ENCODE results near the gene OR6C76. TPM values are rescaled to one million over a fixed set of nuclear protein-coding genes. Genes with fewer than 3 reads are reported as not detected.

OR6C76 gene
- total RNA-seq (not detected), polyA plus RNA-seq (not detected)

DNA sequence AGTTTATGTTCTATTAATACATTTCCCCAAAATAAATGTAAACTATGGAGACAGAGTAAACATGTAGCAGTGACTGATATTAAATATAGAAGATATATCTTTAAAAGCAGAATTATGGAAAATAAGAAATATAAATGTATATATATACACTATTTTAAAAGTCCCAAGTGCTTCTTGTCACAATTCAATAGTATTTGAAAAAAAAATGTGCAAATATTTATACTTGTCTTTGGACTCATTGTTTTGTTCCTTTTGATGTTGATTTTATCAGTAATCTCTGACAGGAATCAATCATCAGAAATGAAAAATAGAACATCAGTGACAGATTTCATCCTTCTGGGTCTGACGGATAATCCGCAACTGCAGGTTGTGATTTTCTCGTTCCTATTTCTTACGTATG lies at the start of gene OR6C76:
TSS of gene OR6C76 (plus strand) at position 301 of the 400 bp plus-strand sequence. CDS start at position 301, 0 bp downstream.
- no peaks in the 10 kb centered on the region for H3K9me3 ChIP-seq (ENCODE audit: control insufficient read depth in 4 of 4, low read length in 3 of 4)
- 90% methylated on average over 4 of the region's 4 CpGs for WGBS
- no peak within 1 kb of the TSS for H3K9ac ChIP-seq (ENCODE audit: low read depth in 1 of 2, low read length in 2 of 2)
- H3K27me3 ChIP-seq (ENCODE audit: control insufficient read depth in 4 of 4, insufficient read depth in 4 of 4, low read length in 3 of 4), result peaks cover 0 to 4% (median 0%) of the 10 kb centered on the region in 4 donors
- TF ChIP-seq NR2F2 (IDR thresholded peaks at IDR 0.05) (no peak), HNF4G (IDR thresholded peaks at IDR 0.05) (no peak), GABPA (IDR thresholded peaks at IDR 0.05 in 1 of 2, conservative IDR thresholded peaks at IDR 0.05 in 1 of 2) (no peak), FOXA1 (IDR thresholded peaks at IDR 0.05) (no peak), SP1 (IDR thresholded peaks at IDR 0.05) (no peak), RAD21 (IDR thresholded peaks at IDR 0.05) (no peak), HNF4A (conservative IDR thresholded peaks at IDR 0.05) (no peak), JUND (IDR thresholded peaks at IDR 0.05) (no peak), RXRA (IDR thresholded peaks at IDR 0.05) (no peak), FOXA2 (IDR thresholded peaks at IDR 0.05) (no peak), EGR1 (IDR thresholded peaks at IDR 0.05; ENCODE audit: low read depth in 2 of 2) (no peak), TAF1 (conservative IDR thresholded peaks at IDR 0.05) (no peak), YY1 (IDR thresholded peaks at IDR 0.05) (no peak)
- TF ChIP-seq, protein P1, sequence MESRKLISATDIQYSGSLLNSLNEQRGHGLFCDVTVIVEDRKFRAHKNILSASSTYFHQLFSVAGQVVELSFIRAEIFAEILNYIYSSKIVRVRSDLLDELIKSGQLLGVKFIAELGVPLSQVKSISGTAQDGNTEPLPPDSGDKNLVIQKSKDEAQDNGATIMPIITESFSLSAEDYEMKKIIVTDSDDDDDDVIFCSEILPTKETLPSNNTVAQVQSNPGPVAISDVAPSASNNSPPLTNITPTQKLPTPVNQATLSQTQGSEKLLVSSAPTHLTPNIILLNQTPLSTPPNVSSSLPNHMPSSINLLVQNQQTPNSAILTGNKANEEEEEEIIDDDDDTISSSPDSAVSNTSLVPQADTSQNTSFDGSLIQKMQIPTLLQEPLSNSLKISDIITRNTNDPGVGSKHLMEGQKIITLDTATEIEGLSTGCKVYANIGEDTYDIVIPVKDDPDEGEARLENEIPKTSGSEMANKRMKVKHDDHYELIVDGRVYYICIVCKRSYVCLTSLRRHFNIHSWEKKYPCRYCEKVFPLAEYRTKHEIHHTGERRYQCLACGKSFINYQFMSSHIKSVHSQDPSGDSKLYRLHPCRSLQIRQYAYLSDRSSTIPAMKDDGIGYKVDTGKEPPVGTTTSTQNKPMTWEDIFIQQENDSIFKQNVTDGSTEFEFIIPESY (IDR thresholded peaks at IDR 0.05), result no peak
- TF ChIP-seq, protein P2, sequence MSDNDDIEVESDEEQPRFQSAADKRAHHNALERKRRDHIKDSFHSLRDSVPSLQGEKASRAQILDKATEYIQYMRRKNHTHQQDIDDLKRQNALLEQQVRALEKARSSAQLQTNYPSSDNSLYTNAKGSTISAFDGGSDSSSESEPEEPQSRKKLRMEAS (IDR thresholded peaks at IDR 0.05), result no peak
- TF ChIP-seq, protein P3, sequence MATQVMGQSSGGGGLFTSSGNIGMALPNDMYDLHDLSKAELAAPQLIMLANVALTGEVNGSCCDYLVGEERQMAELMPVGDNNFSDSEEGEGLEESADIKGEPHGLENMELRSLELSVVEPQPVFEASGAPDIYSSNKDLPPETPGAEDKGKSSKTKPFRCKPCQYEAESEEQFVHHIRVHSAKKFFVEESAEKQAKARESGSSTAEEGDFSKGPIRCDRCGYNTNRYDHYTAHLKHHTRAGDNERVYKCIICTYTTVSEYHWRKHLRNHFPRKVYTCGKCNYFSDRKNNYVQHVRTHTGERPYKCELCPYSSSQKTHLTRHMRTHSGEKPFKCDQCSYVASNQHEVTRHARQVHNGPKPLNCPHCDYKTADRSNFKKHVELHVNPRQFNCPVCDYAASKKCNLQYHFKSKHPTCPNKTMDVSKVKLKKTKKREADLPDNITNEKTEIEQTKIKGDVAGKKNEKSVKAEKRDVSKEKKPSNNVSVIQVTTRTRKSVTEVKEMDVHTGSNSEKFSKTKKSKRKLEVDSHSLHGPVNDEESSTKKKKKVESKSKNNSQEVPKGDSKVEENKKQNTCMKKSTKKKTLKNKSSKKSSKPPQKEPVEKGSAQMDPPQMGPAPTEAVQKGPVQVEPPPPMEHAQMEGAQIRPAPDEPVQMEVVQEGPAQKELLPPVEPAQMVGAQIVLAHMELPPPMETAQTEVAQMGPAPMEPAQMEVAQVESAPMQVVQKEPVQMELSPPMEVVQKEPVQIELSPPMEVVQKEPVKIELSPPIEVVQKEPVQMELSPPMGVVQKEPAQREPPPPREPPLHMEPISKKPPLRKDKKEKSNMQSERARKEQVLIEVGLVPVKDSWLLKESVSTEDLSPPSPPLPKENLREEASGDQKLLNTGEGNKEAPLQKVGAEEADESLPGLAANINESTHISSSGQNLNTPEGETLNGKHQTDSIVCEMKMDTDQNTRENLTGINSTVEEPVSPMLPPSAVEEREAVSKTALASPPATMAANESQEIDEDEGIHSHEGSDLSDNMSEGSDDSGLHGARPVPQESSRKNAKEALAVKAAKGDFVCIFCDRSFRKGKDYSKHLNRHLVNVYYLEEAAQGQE (IDR thresholded peaks at IDR 0.05), result no peak
- TF ChIP-seq, protein P4, sequence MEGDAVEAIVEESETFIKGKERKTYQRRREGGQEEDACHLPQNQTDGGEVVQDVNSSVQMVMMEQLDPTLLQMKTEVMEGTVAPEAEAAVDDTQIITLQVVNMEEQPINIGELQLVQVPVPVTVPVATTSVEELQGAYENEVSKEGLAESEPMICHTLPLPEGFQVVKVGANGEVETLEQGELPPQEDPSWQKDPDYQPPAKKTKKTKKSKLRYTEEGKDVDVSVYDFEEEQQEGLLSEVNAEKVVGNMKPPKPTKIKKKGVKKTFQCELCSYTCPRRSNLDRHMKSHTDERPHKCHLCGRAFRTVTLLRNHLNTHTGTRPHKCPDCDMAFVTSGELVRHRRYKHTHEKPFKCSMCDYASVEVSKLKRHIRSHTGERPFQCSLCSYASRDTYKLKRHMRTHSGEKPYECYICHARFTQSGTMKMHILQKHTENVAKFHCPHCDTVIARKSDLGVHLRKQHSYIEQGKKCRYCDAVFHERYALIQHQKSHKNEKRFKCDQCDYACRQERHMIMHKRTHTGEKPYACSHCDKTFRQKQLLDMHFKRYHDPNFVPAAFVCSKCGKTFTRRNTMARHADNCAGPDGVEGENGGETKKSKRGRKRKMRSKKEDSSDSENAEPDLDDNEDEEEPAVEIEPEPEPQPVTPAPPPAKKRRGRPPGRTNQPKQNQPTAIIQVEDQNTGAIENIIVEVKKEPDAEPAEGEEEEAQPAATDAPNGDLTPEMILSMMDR (IDR thresholded peaks at IDR 0.05; ENCODE audit: low read depth, low read length, missing input control), result no peak
- no peaks in the 10 kb centered on the region for H3K4me1 ChIP-seq (ENCODE audit: control insufficient read depth in 4 of 4, insufficient read depth in 4 of 4, low read length in 3 of 4)
- H3K36me3 ChIP-seq (ENCODE audit: control insufficient read depth in 4 of 4, insufficient read depth in 3 of 4, low read depth in 1 of 4, low read length in 3 of 4), result no peaks in the 10 kb centered on the region
- no peak for DNase-seq (ENCODE audit: low spot score)
- no peak within 1 kb of the TSS for H3K4me3 ChIP-seq (ENCODE audit: low read depth in 1 of 3, low read length in 3 of 3)
- no peak within 1 kb of the TSS for H3K27ac ChIP-seq (ENCODE audit: low read depth in 1 of 2, low read length in 2 of 2)

DNA sequence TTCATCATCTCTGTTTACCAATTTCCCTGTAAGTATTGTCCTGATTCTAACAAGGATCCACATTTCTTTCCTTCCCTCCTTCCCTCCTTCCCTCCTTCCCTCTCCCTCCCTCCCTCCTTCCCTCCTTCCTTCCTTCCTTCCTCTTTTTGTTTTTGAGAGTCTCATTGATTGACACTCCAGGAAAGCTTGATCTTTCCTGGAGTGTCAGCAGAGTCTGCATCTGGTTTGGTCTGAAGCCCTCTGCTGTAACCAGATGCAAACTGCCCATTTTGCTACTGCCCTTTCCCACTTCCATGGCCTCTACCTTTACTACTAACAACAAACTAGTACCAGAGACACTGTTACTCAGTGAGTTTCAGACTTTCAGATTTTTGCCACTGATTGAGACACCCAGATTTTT lies 40.2 kb upstream of the OR6C76 start:
- Histone ChIP-seq H3K9me3 (ENCODE audit: control insufficient read depth in 4 of 4, low read length in 3 of 4) (no peaks in the 10 kb centered on the region), H3K36me3 (ENCODE audit: control insufficient read depth in 4 of 4, insufficient read depth in 3 of 4, low read depth in 1 of 4, low read length in 3 of 4) (no peaks in the 10 kb centered on the region)

More for the DNA sequence above, 40.2 kb upstream of the OR6C76 start:
- TF ChIP-seq RXRA (IDR thresholded peaks at IDR 0.05) (no peak), FOXA2 (IDR thresholded peaks at IDR 0.05) (no peak), TAF1 (conservative IDR thresholded peaks at IDR 0.05) (no peak), NR2F2 (IDR thresholded peaks at IDR 0.05) (no peak), GABPA (IDR thresholded peaks at IDR 0.05 in 1 of 2, conservative IDR thresholded peaks at IDR 0.05 in 1 of 2) (no peak), RAD21 (IDR thresholded peaks at IDR 0.05) (no peak), SP1 (IDR thresholded peaks at IDR 0.05) (no peak), FOXA1 (IDR thresholded peaks at IDR 0.05) (no peak), YY1 (IDR thresholded peaks at IDR 0.05) (no peak), EGR1 (IDR thresholded peaks at IDR 0.05; ENCODE audit: low read depth in 2 of 2) (no peak), JUND (IDR thresholded peaks at IDR 0.05) (no peak)
- TF ChIP-seq, protein P2 (IDR thresholded peaks at IDR 0.05), result no peak
- TF ChIP-seq, protein P1 (IDR thresholded peaks at IDR 0.05), result no peak
- TF ChIP-seq, protein P4 (IDR thresholded peaks at IDR 0.05; ENCODE audit: low read depth, low read length, missing input control), result no peak
- no peak for DNase-seq (ENCODE audit: low spot score)
- no peak overlapping the region for H3K27ac ChIP-seq (ENCODE audit: low read depth in 1 of 2, low read length in 2 of 2)
- H3K9ac ChIP-seq (ENCODE audit: low read depth in 1 of 2, low read length in 2 of 2), result no peak overlapping the region
- H3K27me3 ChIP-seq (ENCODE audit: control insufficient read depth in 4 of 4, insufficient read depth in 4 of 4, low read length in 3 of 4), result no peaks in the 10 kb centered on the region
- no peak overlapping the region for H3K4me3 ChIP-seq (ENCODE audit: low read depth in 1 of 3, low read length in 3 of 3)
- no peaks in the 10 kb centered on the region for H3K4me1 ChIP-seq (ENCODE audit: control insufficient read depth in 4 of 4, insufficient read depth in 4 of 4, low read length in 3 of 4)

Measured in liver (tissue), 9 donors.